HepG2 (cell line): ENCODE results near the gene IL1R1. TPM values are rescaled to one million over a fixed set of nuclear protein-coding genes. Genes with fewer than 3 reads are reported as not detected.

Experiments
- ATAC-seq: fragments of 200-7000 bp; cut with Tn5 transposase; 3 replicates; pipeline ENCODE4 v1.9.1; 2020; ENCODE audit warnings: mild to moderate bottlenecking, moderate library complexity
- BruUV-seq: library from RNA; stranded (reverse); fragments of 400-500 nt; replicated peaks from 2 replicates; lab custom pipeline; 2021; lab: Mats Ljungman, UMichigan
- CTCF ChIA-PET: fragments of 300-600 bp; formaldehyde crosslinking; extraction: SDS; loops from one replicate; lab custom pipeline; 2021; ENCODE audit warnings: low total read pairs, inconsistent platforms, low intra/inter-chr PET ratio; lab: Yijun Ruan, JAX
- POLR2A ChIA-PET: fragments of 350-600 bp; sonication (Branson Sonifier 250); formaldehyde crosslinking; loops from one replicate; lab custom pipeline; 2020; ENCODE audit warnings: antibody characterized with exemption, inconsistent platforms; lab: Yijun Ruan, JAX
- DNase-seq: peaks from one replicate; pipeline ENCODE4 v3.0.0-alpha.2; 2015; ENCODE audit warnings: low spot score
- FAIRE-seq: peaks from 3 replicates; lab custom pipeline; 2011; peaks lifted over from hg19 to GRCh38; lab: Jason Lieb, UNC
- H2AFZ ChIP-seq: one replicate; pipeline ENCODE4 v1.6.1; 2011; ENCODE audit warnings: low read length, inconsistent platforms
- H3K27ac ChIP-seq: fragments of 300-600 bp; 3 replicates; pipeline ENCODE4 v1.8.0; 2011; ENCODE audit warnings: mixed run types, mild to moderate bottlenecking, mixed read lengths, low read length, inconsistent platforms; ENCODE audit not compliant: insufficient read depth; ENCODE audit errors: extremely low read length
- H3K27me3 ChIP-seq, 2 experiments: fragments of 200-600 bp in 1 of 2; 2 replicates in 1 of 2; 3 replicates in 1 of 2; pipeline versions ENCODE4 v1.6.0 to v1.8.0; 2011; ENCODE audit warnings: low read length in 2 of 2, mild to moderate bottlenecking in 2 of 2, moderate library complexity in 2 of 2, inconsistent platforms in 1 of 2; ENCODE audit not compliant: insufficient read depth in 2 of 2, control insufficient read depth in 1 of 2
- H3K36me3 ChIP-seq, 2 experiments: fragments of 200-600 bp in 1 of 2; replicated peaks in 1 of 2; 2 replicates in 1 of 2; 3 replicates in 1 of 2; pipeline versions ENCODE4 v1.5.1 to v1.8.0; 2011; ENCODE audit warnings: low read length in 2 of 2, inconsistent platforms in 1 of 2; ENCODE audit not compliant: insufficient read depth in 2 of 2, control insufficient read depth in 1 of 2
- H3K4me1 ChIP-seq: 2 replicates; pipeline ENCODE4 v1.5.1; 2012; ENCODE audit warnings: low read length, inconsistent platforms; ENCODE audit not compliant: insufficient read depth
- H3K4me2 ChIP-seq: 2 replicates; pipeline ENCODE4 v1.6.0; 2011; ENCODE audit warnings: low read depth, low read length, inconsistent platforms
- H3K4me3 ChIP-seq, 3 experiments: fragments of 200-600 bp in 1 of 3; sonication (generic), shearing (Covaris generic) in 1 of 3; replicated peaks in 1 of 3; 2 replicates each; pipeline ENCODE4 v1.5.1; 2011 to 2016; ENCODE audit warnings: low read length in 3 of 3, inconsistent platforms in 2 of 3, low read depth in 2 of 3, mild to moderate bottlenecking in 2 of 3, control low read depth in 1 of 3, mixed read lengths in 1 of 3; ENCODE audit not compliant: insufficient read depth in 1 of 3
- H3K79me2 ChIP-seq: one replicate; pipeline ENCODE4 v1.6.1; 2011; ENCODE audit warnings: low read length, inconsistent platforms; ENCODE audit not compliant: insufficient read depth
- H3K9ac ChIP-seq: 2 replicates; pipeline ENCODE4 v1.6.0; 2011; ENCODE audit warnings: mild to moderate bottlenecking, low read depth, low read length, inconsistent platforms; ENCODE audit not compliant: insufficient read depth
- H3K9me3 ChIP-seq: 2 replicates; pipeline ENCODE4 v1.5.1; 2012; ENCODE audit warnings: mild to moderate bottlenecking, low read length
- H4K20me1 ChIP-seq: 2 replicates; pipeline ENCODE4 v1.6.0; 2011; ENCODE audit warnings: inconsistent platforms, mild to moderate bottlenecking, low read length, moderate library complexity; ENCODE audit not compliant: insufficient read depth
- MED13 ChIP-seq: sonication (generic); formaldehyde crosslinking; IDR thresholded peaks from 2 replicates; pipeline ENCODE4 v1.5.0; 2020; ENCODE audit warnings: missing genetic modification reagents
- NFKB2 ChIP-seq: sonication (generic); formaldehyde crosslinking; IDR thresholded peaks from 2 replicates; pipeline ENCODE4 v1.4.0; 2020; ENCODE audit warnings: missing genetic modification reagents, borderline replicate concordance
- ZNF138 ChIP-seq: sonication (generic); formaldehyde crosslinking; IDR thresholded peaks from 2 replicates; pipeline ENCODE4 v1.5.0; 2020; ENCODE audit warnings: mild to moderate bottlenecking, low read depth, missing genetic modification reagents
- ZNF484 ChIP-seq: sonication (generic); formaldehyde crosslinking; IDR thresholded peaks from 2 replicates; pipeline ENCODE4 v1.5.1; 2020; ENCODE audit warnings: mild to moderate bottlenecking, low read depth, missing genetic modification reagents, borderline replicate concordance
- ZNF788 ChIP-seq: sonication (generic); formaldehyde crosslinking; IDR thresholded peaks from 2 replicates; pipeline ENCODE4 v1.5.0; 2020; ENCODE audit warnings: mild to moderate bottlenecking, missing genetic modification reagents, borderline replicate concordance
- ZNF891 ChIP-seq: sonication (generic); formaldehyde crosslinking; IDR thresholded peaks from 2 replicates; pipeline ENCODE4 v1.5.0; 2020; ENCODE audit warnings: mild to moderate bottlenecking, missing genetic modification reagents
- ZSCAN25 ChIP-seq: sonication (generic); formaldehyde crosslinking; IDR thresholded peaks from 2 replicates; pipeline ENCODE4 v1.8.0; 2022; ENCODE audit warnings: mild to moderate bottlenecking, missing genetic modification reagents
- WGBS: methylation state at CpG from one replicate; pipeline ENCODE4 v1.1.6; 2017; ENCODE audit warnings: low lambda C conversion rate; 5-methylcytosine and 5-hydroxymethylcytosine counted together
- in situ Hi-C: cut with HindIII; loops from 2 replicates; pipeline ENCODE4 v1.10.0; 2017; ENCODE audit warnings: low pct_unique_long_range_greater_than_20kb; ENCODE audit not compliant: extremely low pct_ligation_motif_present
- intact Hi-C: fragments of 100-400 bp; cut with micrococcal nuclease; formaldehyde crosslinking; loops from one replicate; pipeline ENCODE4 v1.10.0; 2022; ENCODE audit not compliant: unreplicated experiment
- polyA plus RNA-seq, 8 experiments: library from polyadenylated mRNA; depleted of rRNA in 3 of 8; stranded (reverse) in 7 of 8; unstranded in 1 of 8; fragments of >200 nt; fragmentation: Illumina TruSeq in 4 of 8; extraction: Trizol in 4 of 8; gene quantifications; 2 replicates each; pipeline versions ENCODE4 v1.2.1 to v1.2.3, GENCODE V29; 2011 to 2016; ENCODE audit warnings: low read depth in 4 of 8, missing spikeins in 1 of 8, mixed read lengths in 1 of 8; ENCODE audit not compliant: insufficient read depth in 1 of 8
- total RNA-seq, 5 experiments: library from RNA; depleted of rRNA; stranded (reverse); fragments of >200 nt; fragmentation: Illumina TruSeq; extraction: Trizol; gene quantifications; 2 replicates each; pipeline ENCODE4 v1.2.3, GENCODE V29; 2016; ENCODE audit warnings: low read depth in 1 of 5
- TF ChIP-seq, protein P1 (sequence below), 2 experiments: sonication (generic) in 1 of 2; formaldehyde crosslinking in 1 of 2; IDR thresholded peaks; 2 replicates each; pipeline versions ENCODE4 v1.4.0 to v1.6.1; 2016 to 2020; ENCODE audit warnings: borderline replicate concordance in 1 of 2, low read depth in 1 of 2, mild to moderate bottlenecking in 1 of 2, missing genetic modification reagents in 1 of 2
- TF ChIP-seq, protein P2 (sequence below): sonication (generic); formaldehyde crosslinking; IDR thresholded peaks from 2 replicates; pipeline ENCODE4 v1.4.0; 2020; ENCODE audit warnings: missing genetic modification reagents

The IL1R1 gene
- total and polyA plus RNA-seq, 2 of the 13 experiments (the other 11 are each of a cell fraction or from before 2014, with no cell fraction given) = 38.0 to 93.1 TPM

DNA sequence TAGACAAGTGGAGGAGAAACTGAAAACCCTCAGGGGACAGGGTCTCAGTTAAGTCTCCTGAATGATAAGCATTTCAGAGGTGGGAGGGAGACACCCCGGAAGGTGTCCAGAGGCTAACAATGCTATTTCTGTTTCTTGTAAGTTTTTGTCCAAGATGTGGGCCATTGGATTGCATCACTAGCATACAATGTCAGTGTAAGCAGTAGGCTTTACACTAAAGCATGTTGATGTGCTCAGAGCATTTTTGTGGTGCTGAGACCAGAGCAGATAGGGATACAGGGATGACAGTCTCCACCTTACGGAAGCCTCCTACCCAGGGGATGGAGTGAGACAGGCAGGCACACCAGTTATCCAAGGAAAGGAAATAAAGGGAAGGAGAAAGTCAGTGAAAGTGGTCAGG, 2.2 kb upstream of the IL1R1 start (continued):
- TF ChIP-seq, protein P1, sequence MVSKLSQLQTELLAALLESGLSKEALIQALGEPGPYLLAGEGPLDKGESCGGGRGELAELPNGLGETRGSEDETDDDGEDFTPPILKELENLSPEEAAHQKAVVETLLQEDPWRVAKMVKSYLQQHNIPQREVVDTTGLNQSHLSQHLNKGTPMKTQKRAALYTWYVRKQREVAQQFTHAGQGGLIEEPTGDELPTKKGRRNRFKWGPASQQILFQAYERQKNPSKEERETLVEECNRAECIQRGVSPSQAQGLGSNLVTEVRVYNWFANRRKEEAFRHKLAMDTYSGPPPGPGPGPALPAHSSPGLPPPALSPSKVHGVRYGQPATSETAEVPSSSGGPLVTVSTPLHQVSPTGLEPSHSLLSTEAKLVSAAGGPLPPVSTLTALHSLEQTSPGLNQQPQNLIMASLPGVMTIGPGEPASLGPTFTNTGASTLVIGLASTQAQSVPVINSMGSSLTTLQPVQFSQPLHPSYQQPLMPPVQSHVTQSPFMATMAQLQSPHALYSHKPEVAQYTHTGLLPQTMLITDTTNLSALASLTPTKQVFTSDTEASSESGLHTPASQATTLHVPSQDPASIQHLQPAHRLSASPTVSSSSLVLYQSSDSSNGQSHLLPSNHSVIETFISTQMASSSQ (IDR thresholded peaks at IDR 0.05; ENCODE audit: low read depth) = no peak
- TF ChIP-seq, protein P1 (CRISPR knock-in tag; IDR thresholded peaks at IDR 0.05; ENCODE audit: borderline replicate concordance) = no peak
- TF ChIP-seq, all 625 proteins: peak for 2

DNA sequence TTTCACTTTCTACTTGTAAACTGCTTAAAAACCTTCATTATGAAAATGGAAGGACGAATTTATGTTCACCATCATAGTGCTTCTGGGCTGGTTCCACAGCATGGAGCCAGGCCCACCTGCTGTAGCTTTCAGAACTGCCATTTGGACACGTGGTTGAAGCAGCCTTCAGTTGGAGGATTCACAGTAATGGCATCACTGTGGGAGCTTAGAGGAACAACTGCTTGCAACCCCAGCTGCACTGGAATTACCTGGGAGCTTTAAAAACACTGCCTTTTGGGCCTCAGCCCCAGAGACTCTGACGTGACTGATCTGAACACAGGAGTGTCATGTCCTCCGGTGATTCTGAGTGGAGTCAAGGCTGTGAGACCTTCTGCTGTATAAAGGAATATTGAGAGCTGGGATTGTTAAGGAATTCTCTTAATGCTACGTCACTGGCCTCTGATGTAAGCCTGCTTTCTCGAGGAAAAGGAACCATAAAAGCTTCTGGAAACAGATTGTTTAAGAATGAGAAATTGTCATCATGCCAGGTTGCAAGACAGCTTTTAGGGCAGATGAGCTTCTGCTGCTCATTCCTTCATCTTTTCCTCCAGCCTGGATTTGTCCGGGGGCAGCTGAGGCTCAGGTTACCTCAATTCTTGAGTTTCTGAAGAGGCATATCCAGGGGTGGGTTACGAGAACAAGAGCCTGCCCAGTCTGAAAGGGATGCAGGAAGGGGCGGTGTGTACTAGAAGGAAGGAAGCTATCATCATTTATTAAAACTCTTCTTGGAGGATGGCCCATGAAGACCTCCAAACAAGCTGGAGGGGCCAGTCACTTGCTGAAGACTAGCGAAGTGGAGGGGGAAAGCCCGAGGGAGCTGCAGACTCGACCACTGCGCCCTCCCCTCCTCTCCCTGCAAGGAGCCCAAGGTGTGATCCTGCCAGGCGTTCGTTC, 1.3 kb upstream of the IL1R1 start:
- 0 out of 2 replicates have a peak, but pooled peaks have one; percentile 36 for TF ChIP-seq ZNF891 (CRISPR knock-in tag)
- 0 out of 2 replicates have a peak, but pooled peaks have one; percentile 50 for TF ChIP-seq ZSCAN25 (CRISPR knock-in tag)
- TF ChIP-seq ZNF138 (CRISPR knock-in tag) = no peak
- TF ChIP-seq NFKB2 = 0 out of 2 replicates have a peak, but pooled peaks have one; percentile 9
- TF ChIP-seq, protein P2, sequence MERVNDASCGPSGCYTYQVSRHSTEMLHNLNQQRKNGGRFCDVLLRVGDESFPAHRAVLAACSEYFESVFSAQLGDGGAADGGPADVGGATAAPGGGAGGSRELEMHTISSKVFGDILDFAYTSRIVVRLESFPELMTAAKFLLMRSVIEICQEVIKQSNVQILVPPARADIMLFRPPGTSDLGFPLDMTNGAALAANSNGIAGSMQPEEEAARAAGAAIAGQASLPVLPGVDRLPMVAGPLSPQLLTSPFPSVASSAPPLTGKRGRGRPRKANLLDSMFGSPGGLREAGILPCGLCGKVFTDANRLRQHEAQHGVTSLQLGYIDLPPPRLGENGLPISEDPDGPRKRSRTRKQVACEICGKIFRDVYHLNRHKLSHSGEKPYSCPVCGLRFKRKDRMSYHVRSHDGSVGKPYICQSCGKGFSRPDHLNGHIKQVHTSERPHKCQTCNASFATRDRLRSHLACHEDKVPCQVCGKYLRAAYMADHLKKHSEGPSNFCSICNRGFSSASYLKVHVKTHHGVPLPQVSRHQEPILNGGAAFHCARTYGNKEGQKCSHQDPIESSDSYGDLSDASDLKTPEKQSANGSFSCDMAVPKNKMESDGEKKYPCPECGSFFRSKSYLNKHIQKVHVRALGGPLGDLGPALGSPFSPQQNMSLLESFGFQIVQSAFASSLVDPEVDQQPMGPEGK (CRISPR knock-in tag) = no peak
- 0 out of 2 replicates have a peak, but pooled peaks have one; percentile 1 for TF ChIP-seq ZNF788 (CRISPR knock-in tag)
- no peak for TF ChIP-seq ZNF484 (CRISPR knock-in tag)
- 0 out of 2 replicates have a peak, but pooled peaks have one; percentile 4 for TF ChIP-seq MED13
- Histone ChIP-seq H3K4me1 (peaks cover 54% of the 10 kb centered on the region), H4K20me1 (no peaks in the 10 kb centered on the region), H3K27ac (no peak overlapping the region), H3K9ac (peak overlapping the region; percentile 90; the same call in 1 of the 2 replicates), H3K4me3 (peak overlapping the region in 1 of 3 experiments; percentile 99; a peak in 2 of 6 replicates), H3K27me3 (no peaks in the 10 kb centered on the region; a peak in 1 of 5 replicates), H3K9me3 (peaks cover 4% of the 10 kb centered on the region; the same call in 1 of the 2 replicates), H3K36me3 (peaks cover 3 to 18% of the 10 kb centered on the region in 2 experiments; a peak in 4 of 5 replicates), H3K4me2 (peak overlapping the region; percentile 81), H2AFZ (no peak overlapping the region), H3K79me2 (peaks cover 44% of the 10 kb centered on the region)
- no TSS peak for BruUV-seq
- DNase-seq (no peak), ATAC-seq (no peak), FAIRE-seq (no peak)
- intact Hi-C loops = loop anchor here (5.0 kb wide), 1 partner anchor 34 kb away; no protein-coding TSS in a partner anchor
- CTCF ChIA-PET = interaction anchor here (1.4 kb wide), 1 partner anchor 121 kb away, joined by 3 read pairs; no protein-coding TSS in a partner anchor
- in situ Hi-C loops = no loop called here
- POLR2A ChIA-PET = interaction anchor here (0.8 to 5.4 kb wide), 22 partner anchors 11 to 215 kb away, joined by 3 to 128 read pairs (median 8); no protein-coding TSS in a partner anchor
- WGBS = 92% methylated on average over 15 of the region's 15 CpGs
